Ovary (tissue), 3 donors: ENCODE data around the gene CARD18.

Source experiments
- CTCF ChIP-seq, 3 donors: fragments of 450-650 bp in 2 of 3; fragments of 200-600 bp in 1 of 3; IDR thresholded peaks; one replicate each; pipeline versions ENCODE4 v1.5.1 to v1.8.0; 2016 to 2022; ENCODE audit warnings: antibody characterized with exemption in 3 of 3, mild to moderate bottlenecking in 1 of 3
- EP300 ChIP-seq: sonication (generic); formaldehyde crosslinking; IDR thresholded peaks from one replicate; pipeline ENCODE4 v1.6.1; 2017; ENCODE audit warnings: antibody characterized with exemption
- donor health status: DM: no; HTN: no; CAD: no.

- no peak for TF ChIP-seq CTCF (IDR thresholded peaks at IDR 0.05)
- TF ChIP-seq EP300: no peak
Measured at GRCh38 chr11:105152560-105152959, 13.0 kb upstream of the CARD18 start.
